Endothelial cell of umbilical vein (primary cell): Measurements from ENCODE around the gene WDR27. TPM values are rescaled to one million over a fixed set of nuclear protein-coding genes. Genes with fewer than 3 reads are reported as not detected.

Experiments
- BruUV-seq: library from RNA; stranded (reverse); fragments of 400-500 nt; replicated peaks from 2 replicates; lab custom pipeline; 2021; lab: Mats Ljungman, UMichigan
- CTCF ChIA-PET: fragments of 300-600, 350-600 bp; sonication (Branson Sonifier 250); formaldehyde crosslinking; loops from one replicate; lab custom pipeline; 2021; ENCODE audit warnings: antibody characterized with exemption, inconsistent platforms; lab: Charles Lee
- POLR2A ChIA-PET: fragments of 300-600, 350-600 bp; sonication (Branson Sonifier 250); formaldehyde crosslinking; loops from one replicate; lab custom pipeline; 2021; ENCODE audit warnings: antibody characterized with exemption, inconsistent platforms; lab: Charles Lee
- DNase-seq: peaks from one replicate; pipeline ENCODE4 v3.0.0-alpha.2; 2011; ENCODE audit warnings: low read depth, low spot score
- FAIRE-seq: peaks from 2 replicates; lab custom pipeline; 2011; peaks lifted over from hg19 to GRCh38; lab: Jason Lieb, UNC
- H2AFZ ChIP-seq: 2 replicates; pipeline ENCODE4 v1.6.0; 2012; ENCODE audit warnings: low read depth, low read length, control low read depth, inconsistent platforms
- H3K27ac ChIP-seq: 2 replicates; pipeline ENCODE4 v1.5.1; 2011; ENCODE audit warnings: low read depth, mild to moderate bottlenecking, control low read depth, low read length, moderate library complexity; ENCODE audit not compliant: insufficient read depth
- H3K27me3 ChIP-seq, 2 experiments: 2 replicates each; pipeline versions ENCODE4 v1.6.0 to v1.6.1; 2011; ENCODE audit warnings: low read length in 2 of 2, mixed read lengths in 1 of 2; ENCODE audit not compliant: control insufficient read depth in 2 of 2, insufficient read depth in 2 of 2
- H3K36me3 ChIP-seq, 2 experiments: 2 replicates in 1 of 2; 3 replicates in 1 of 2; pipeline ENCODE4 v1.5.1; 2011; ENCODE audit warnings: low read length in 2 of 2, mild to moderate bottlenecking in 1 of 2, moderate library complexity in 1 of 2; ENCODE audit not compliant: control insufficient read depth in 2 of 2, insufficient read depth in 2 of 2; ENCODE audit errors: extremely low read depth in 1 of 2
- H3K4me1 ChIP-seq: 3 replicates; pipeline ENCODE4 v1.5.1; 2011; ENCODE audit warnings: mild to moderate bottlenecking, low read length; ENCODE audit not compliant: control insufficient read depth, insufficient read depth; ENCODE audit errors: extremely low read depth
- H3K4me2 ChIP-seq: 2 replicates; pipeline ENCODE4 v1.6.1; 2011; ENCODE audit warnings: low read length, control low read depth, mixed read lengths; ENCODE audit not compliant: insufficient read depth
- H3K4me3 ChIP-seq, 3 experiments: fragments of 200-600 bp in 1 of 3; sonication (generic), shearing (Covaris generic) in 1 of 3; replicated peaks in 1 of 3; 2 replicates each; pipeline ENCODE4 v1.5.1; 2011 to 2016; ENCODE audit warnings: control low read depth in 3 of 3, low read length in 3 of 3, mild to moderate bottlenecking in 2 of 3, inconsistent platforms in 1 of 3, low read depth in 1 of 3, moderate library complexity in 1 of 3; ENCODE audit not compliant: insufficient read depth in 1 of 3
- H3K79me2 ChIP-seq: 2 replicates; pipeline ENCODE4 v1.6.0; 2012; ENCODE audit warnings: low read length, inconsistent platforms; ENCODE audit not compliant: control insufficient read depth, insufficient read depth
- H3K9ac ChIP-seq: replicated peaks from 2 replicates; pipeline ENCODE3; 2011; ENCODE audit warnings: low read length, control low read depth; ENCODE audit not compliant: insufficient read depth; ENCODE audit errors: extremely low read depth
- H3K9me1 ChIP-seq: replicated peaks from 3 replicates; pipeline ENCODE4 v1.6.0; 2011; ENCODE audit warnings: mild to moderate bottlenecking, low read length; ENCODE audit not compliant: control insufficient read depth, insufficient read depth; ENCODE audit errors: extremely low read depth
- H3K9me3 ChIP-seq: replicated peaks from 2 replicates; pipeline ENCODE4 v1.5.1; 2012; ENCODE audit warnings: low read length, inconsistent platforms; ENCODE audit not compliant: control insufficient read depth, insufficient read depth
- H4K20me1 ChIP-seq: replicated peaks from 2 replicates; pipeline ENCODE3; 2011; ENCODE audit warnings: mild to moderate bottlenecking, low read length; ENCODE audit not compliant: control insufficient read depth, insufficient read depth; ENCODE audit errors: extremely low read depth
- CTCF ChIP-seq, 2 donors: IDR thresholded peaks; 1 replicate in 1 of 2; 2 replicates in 1 of 2; pipeline ENCODE4 v1.5.1; 2011; ENCODE audit warnings: low read length in 2 of 2, mild to moderate bottlenecking in 2 of 2, moderate library complexity in 2 of 2, control low read depth in 1 of 2, inconsistent platforms in 1 of 2, low read depth in 1 of 2; ENCODE audit not compliant: insufficient read depth in 1 of 2; ENCODE audit errors: extremely low read depth in 1 of 2
- EZH2 ChIP-seq: IDR thresholded peaks from 2 replicates; pipeline ENCODE4 v1.6.1; 2012; ENCODE audit warnings: borderline replicate concordance, low read depth, mild to moderate bottlenecking, moderate library complexity, low read length, inconsistent platforms; ENCODE audit not compliant: severe bottlenecking
- FOS ChIP-seq: IDR thresholded peaks from 2 replicates; pipeline ENCODE4 v1.6.1; 2011; ENCODE audit warnings: mild to moderate bottlenecking, low read length, moderate library complexity, borderline replicate concordance; ENCODE audit not compliant: insufficient read depth
- GATA2 ChIP-seq: IDR thresholded peaks from 2 replicates; pipeline ENCODE4 v1.7.0; 2011; ENCODE audit warnings: low read depth, mild to moderate bottlenecking, moderate library complexity, mixed read lengths, low read length; ENCODE audit not compliant: insufficient read length, insufficient read depth
- JUN ChIP-seq: IDR thresholded peaks from 2 replicates; pipeline ENCODE4 v1.6.1; 2011; ENCODE audit warnings: borderline replicate concordance, low read depth; ENCODE audit not compliant: insufficient read length, insufficient read depth
- MYC ChIP-seq: IDR thresholded peaks from one replicate; pipeline ENCODE4 v1.6.1; 2011; ENCODE audit warnings: mild to moderate bottlenecking, low read depth, low read length
- POLR2A ChIP-seq: IDR thresholded peaks from 2 replicates; pipeline ENCODE4 v1.6.1; 2012; ENCODE audit warnings: low read depth, mild to moderate bottlenecking, control low read depth, low read length
- POLR2AphosphoS5 ChIP-seq: IDR thresholded peaks from 2 replicates; pipeline ENCODE4 v1.6.1; 2012; ENCODE audit warnings: low read depth, mild to moderate bottlenecking, control low read depth, low read length, moderate library complexity; ENCODE audit not compliant: insufficient read depth
- dilution Hi-C: fragments of 300-500 bp; cut with MboI; formaldehyde crosslinking; loops from one replicate; pipeline ENCODE4 v1.15.0; 2019; ENCODE audit warnings: low sequenced_read_pairs; ENCODE audit not compliant: extremely low pct_ligation_motif_present
- intact Hi-C: fragments of 100-400 bp; cut with micrococcal nuclease; formaldehyde crosslinking; loops from one replicate; pipeline ENCODE4 v1.10.0; 2022
- polyA plus RNA-seq, 4 experiments: library from polyadenylated mRNA; depleted of rRNA in 3 of 4; stranded (reverse) in 3 of 4; unstranded in 1 of 4; fragments of >200 nt; gene quantifications; 2 replicates each; pipeline versions ENCODE4 v1.2.1 to v1.2.3, GENCODE V29; 2011 to 2012; ENCODE audit warnings: missing spikeins in 1 of 4
- total RNA-seq: library from RNA; stranded (reverse); gene quantifications from 2 replicates; pipeline ENCODE4 v1.2.3, GENCODE V29; 2021
- TF ChIP-seq, protein P1 (sequence below): IDR thresholded peaks from 2 replicates; pipeline ENCODE4 v1.6.1; 2011; ENCODE audit not compliant: insufficient read depth, insufficient read length

The WDR27 gene
- total and polyA plus RNA-seq, 2 donors (not counting 3 experiments of a cell fraction or from before 2014, with no cell fraction given): 60.1 to 69.7 TPM

DNA sequence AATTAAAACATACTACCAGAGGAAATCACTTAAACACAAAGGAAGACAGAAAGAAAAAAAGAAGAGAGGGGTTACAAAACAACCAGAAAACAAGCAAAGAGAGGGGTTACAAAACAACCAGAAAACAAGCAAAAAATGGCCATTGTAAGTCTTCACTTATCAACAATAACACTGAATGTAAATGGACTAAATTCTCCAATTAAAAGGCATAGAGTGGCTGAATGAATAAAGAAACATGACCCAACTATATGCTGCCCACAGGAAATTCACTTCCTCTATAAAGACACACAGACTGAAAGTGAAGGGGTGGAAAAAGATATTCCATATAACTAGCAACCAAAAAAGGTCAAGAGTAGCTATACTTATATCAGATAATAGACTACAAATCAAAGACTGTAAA, 180.0 kb downstream of the WDR27 start:
- TF ChIP-seq CTCF (IDR thresholded peaks at IDR 0.05; ENCODE audit: extremely low read depth in 1 of 2, insufficient read depth in 1 of 2, low read depth in 1 of 2, low read length in 2 of 2) (no peak), FOS (no peak), POLR2A (no peak), GATA2 (no peak), EZH2 (no peak), MYC (no peak), POLR2AphosphoS5 (no peak), JUN (no peak)
- TF ChIP-seq, protein P1, sequence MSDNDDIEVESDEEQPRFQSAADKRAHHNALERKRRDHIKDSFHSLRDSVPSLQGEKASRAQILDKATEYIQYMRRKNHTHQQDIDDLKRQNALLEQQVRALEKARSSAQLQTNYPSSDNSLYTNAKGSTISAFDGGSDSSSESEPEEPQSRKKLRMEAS: no peak
- dilution Hi-C loops: no loop called here
- Histone ChIP-seq H3K9me1 (no peaks in the 10 kb centered on the region), H3K27me3 (no peaks in the 10 kb centered on the region), H2AFZ (no peak overlapping the region), H3K4me3 (no peak overlapping the region), H3K4me2 (no peak overlapping the region), H3K4me1 (no peaks in the 10 kb centered on the region), H3K9ac (no peak overlapping the region), H3K36me3 (no peaks in the 10 kb centered on the region), H3K79me2 (no peaks in the 10 kb centered on the region), H4K20me1 (no peaks in the 10 kb centered on the region), H3K9me3 (no peaks in the 10 kb centered on the region), H3K27ac (no peak overlapping the region)
- no peak for DNase-seq
- intact Hi-C loops: no loop called here
- ChIA-PET POLR2A (no interaction called here), CTCF (no interaction called here)
- FAIRE-seq: no peak
- BruUV-seq: no TSS peak
